SIG-M5 treated with dmso at 0.1 percent for 504 hours (cell line): ENCODE results near the gene SCAMP2.

Experiments used
- DNase-seq: peaks from one replicate; lab custom pipeline; 2025; ENCODE audit not compliant: unreplicated experiment; lab: John Stamatoyannopoulos, UW

The SCAMP2 gene

GRCh38 chr15:74799255-74799855 lies 73.8 kb downstream of the SCAMP2 start:
- no peak for DNase-seq

- DNase-seq, result no peak
These were observed 74.5 kb downstream of the SCAMP2 start for GRCh38 chr15:74798388-74799254.

- no peak for DNase-seq
These were observed 77.1 kb downstream of the SCAMP2 start for GRCh38 chr15:74795966-74796625.

- DNase-seq, result no peak
These were observed 78.2 kb downstream of the SCAMP2 start for GRCh38 chr15:74794970-74795349.

GRCh38 chr15:74794248-74794969 lies 78.8 kb downstream of the SCAMP2 start:
- DNase-seq, result no peak
